Activated CD4-positive, alpha-beta T cell treated with anti-CD3 and anti-CD28 coated beads for 1 hour (primary cell): ENCODE measurements around the gene NQO2.
"Not testable (repeated sequence)": the region's sequence is repeated elsewhere in the genome, so short reads cannot be mapped to it uniquely, and the experiment has no call there.

Source experiments
- DNase-seq: peaks from one replicate; pipeline ENCODE4 v3.0.0-alpha.2; 2020

Gene NQO2

GRCh38 chr6:3016473-3017280 lies 17.0 kb downstream of the NQO2 start:
- no peak for DNase-seq

- DNase-seq = no peak
Measured at GRCh38 chr6:3017304-3017703, 17.6 kb downstream of the NQO2 start.

GRCh38 chr6:3019065-3019464 lies 19.4 kb downstream of the NQO2 start:
- no peak for DNase-seq

GRCh38 chr6:3019749-3020320 lies 20.1 kb downstream of the NQO2 start:
- no peak for DNase-seq

GRCh38 chr6:3020976-3021598 lies 21.4 kb downstream of the NQO2 start:
- not testable (repeated sequence) for DNase-seq

- peak; percentile 29 for DNase-seq
Measured at GRCh38 chr6:3022765-3023662, 23.3 kb downstream of the NQO2 start.

- peak; percentile 82 for DNase-seq
Measured at GRCh38 chr6:3023663-3024483, 24.2 kb downstream of the NQO2 start.

GRCh38 chr6:3026791-3027626 lies 27.3 kb downstream of the NQO2 start:
- peak; percentile 21 for DNase-seq

GRCh38 chr6:3028156-3028555 lies 28.5 kb downstream of the NQO2 start:
- DNase-seq = not testable (repeated sequence)

- no peak for DNase-seq
Measured at GRCh38 chr6:3031857-3032640, 32.4 kb downstream of the NQO2 start.

GRCh38 chr6:3032986-3033385 lies 33.3 kb downstream of the NQO2 start:
- no peak for DNase-seq

GRCh38 chr6:3033652-3034051 lies 34.0 kb downstream of the NQO2 start:
- DNase-seq = no peak

- DNase-seq = no peak
Measured at GRCh38 chr6:3035397-3035796, 35.7 kb downstream of the NQO2 start.

- DNase-seq = no peak
Measured at GRCh38 chr6:3036861-3037637, 37.4 kb downstream of the NQO2 start.

GRCh38 chr6:3037638-3038365 lies 38.1 kb downstream of the NQO2 start:
- DNase-seq = no peak

- no peak for DNase-seq
Measured at GRCh38 chr6:3039384-3039783, 39.7 kb downstream of the NQO2 start.

GRCh38 chr6:3041147-3041546 lies 41.5 kb downstream of the NQO2 start:
- DNase-seq = no peak

GRCh38 chr6:3041606-3042005 lies 41.9 kb downstream of the NQO2 start:
- no peak for DNase-seq

- DNase-seq = no peak
Measured at GRCh38 chr6:3045369-3045768, 45.7 kb downstream of the NQO2 start.
